IMR-90 (cell line): ENCODE data around the gene ROBO3. TPM values are rescaled to one million over a fixed set of nuclear protein-coding genes. Genes with fewer than 3 reads are reported as not detected.

Experiments
- ATAC-seq: fragments of 200-7000 bp; cut with Tn5 transposase; 2 replicates; pipeline ENCODE4 v1.9.1; 2020; ENCODE audit warnings: low read depth, mild to moderate bottlenecking, moderate library complexity
- BruUV-seq: library from RNA; stranded (reverse); fragments of 400-500 nt; replicated peaks from 2 replicates; lab custom pipeline; 2021; lab: Mats Ljungman, UMichigan
- CTCF ChIA-PET: fragments of 300-600 bp; formaldehyde crosslinking; extraction: SDS; loops from one replicate; lab custom pipeline; 2021; ENCODE audit warnings: antibody characterized with exemption; lab: Yijun Ruan, JAX
- POLR2A ChIA-PET: fragments of 300-600 bp; sonication (Branson Sonifier 250); formaldehyde crosslinking; loops from one replicate; lab custom pipeline; 2022; ENCODE audit warnings: antibody characterized with exemption; ENCODE audit not compliant: unreplicated experiment; lab: Charles Lee
- DNase-seq: peaks from one replicate; pipeline ENCODE4 v3.0.0; 2013
- H2AFZ ChIP-seq: replicated peaks from 2 replicates; pipeline ENCODE3; 2013; ENCODE audit warnings: low read length, mild to moderate bottlenecking; ENCODE audit not compliant: poor library complexity
- H2AK5ac ChIP-seq: 2 replicates; pipeline ENCODE4 v1.6.1; 2013; ENCODE audit warnings: low read depth, low read length, inconsistent platforms
- H2AK9ac ChIP-seq: replicated peaks from 2 replicates; pipeline ENCODE3; 2013; ENCODE audit warnings: mild to moderate bottlenecking, low read depth, low read length, moderate library complexity; ENCODE audit not compliant: poor library complexity
- H2BK120ac ChIP-seq: 2 replicates; pipeline ENCODE4 v1.6.1; 2013; ENCODE audit warnings: low read depth, low read length, inconsistent platforms
- H2BK15ac ChIP-seq: 3 replicates; pipeline ENCODE4 v1.6.1; 2013; ENCODE audit warnings: low read depth, low read length, inconsistent platforms
- H2BK20ac ChIP-seq: 2 replicates; pipeline ENCODE4 v1.6.1; 2013; ENCODE audit warnings: low read depth, mild to moderate bottlenecking, inconsistent platforms, low read length, moderate library complexity
- H2BK5ac ChIP-seq: 2 replicates; pipeline ENCODE4 v1.6.1; 2013; ENCODE audit warnings: mild to moderate bottlenecking, low read depth, low read length, inconsistent platforms; ENCODE audit not compliant: poor library complexity, severe bottlenecking
- H3K14ac ChIP-seq: replicated peaks from 2 replicates; pipeline ENCODE4 v1.6.1; 2013; ENCODE audit warnings: low read depth, low read length, inconsistent platforms
- H3K18ac ChIP-seq: 2 replicates; pipeline ENCODE4 v1.6.1; 2013; ENCODE audit warnings: low read depth, low read length, control low read depth
- H3K23ac ChIP-seq: 2 replicates; pipeline ENCODE4 v1.6.1; 2013; ENCODE audit warnings: low read depth, low read length, inconsistent platforms
- H3K27ac ChIP-seq: 2 replicates; pipeline ENCODE4 v1.5.1; 2013; ENCODE audit warnings: mild to moderate bottlenecking, control low read depth, low read length; ENCODE audit not compliant: insufficient read depth
- H3K27me3 ChIP-seq: 2 replicates; pipeline ENCODE4 v1.6.1; 2013; ENCODE audit warnings: low read length; ENCODE audit not compliant: control insufficient read depth, insufficient read depth
- H3K36me3 ChIP-seq: 2 replicates; pipeline ENCODE4 v1.6.1; 2013; ENCODE audit warnings: low read length, mixed read lengths; ENCODE audit not compliant: control insufficient read depth, insufficient read depth
- H3K4ac ChIP-seq: 2 replicates; pipeline ENCODE4 v1.6.1; 2013; ENCODE audit warnings: low read depth, low read length, inconsistent platforms
- H3K4me1 ChIP-seq: 2 replicates; pipeline ENCODE4 v1.6.1; 2013; ENCODE audit warnings: low read length, mixed read lengths; ENCODE audit not compliant: control insufficient read depth, insufficient read depth
- H3K4me2 ChIP-seq: 2 replicates; pipeline ENCODE4 v1.6.1; 2013; ENCODE audit warnings: low read depth, mild to moderate bottlenecking, control low read depth, low read length, moderate library complexity
- H3K4me3 ChIP-seq: 2 replicates; pipeline ENCODE4 v1.5.1; 2013; ENCODE audit warnings: low read depth, mild to moderate bottlenecking, control low read depth, low read length, moderate library complexity; ENCODE audit not compliant: insufficient read depth
- H3K56ac ChIP-seq: 2 replicates; pipeline ENCODE4 v1.6.1; 2013; ENCODE audit warnings: low read length, inconsistent platforms; ENCODE audit not compliant: insufficient read depth; ENCODE audit errors: extremely low read depth
- H3K79me1 ChIP-seq, 2 experiments: 2 replicates each; pipeline ENCODE4 v1.6.1; 2013; ENCODE audit warnings: low read length in 2 of 2, inconsistent platforms in 1 of 2, low read depth in 1 of 2
- H3K9ac ChIP-seq: 2 replicates; pipeline ENCODE4 v1.6.1; 2013; ENCODE audit warnings: low read depth, low read length, control low read depth
- H3K9me1 ChIP-seq: 2 replicates; pipeline ENCODE4 v1.6.1; 2013; ENCODE audit warnings: low read length, inconsistent platforms; ENCODE audit not compliant: insufficient read depth
- H3K9me3 ChIP-seq: 2 replicates; pipeline ENCODE4 v1.6.1; 2013; ENCODE audit warnings: low read length; ENCODE audit not compliant: control insufficient read depth, insufficient read depth
- H4K20me1 ChIP-seq: 2 replicates; pipeline ENCODE4 v1.6.1; 2013; ENCODE audit warnings: low read length, inconsistent platforms; ENCODE audit not compliant: insufficient read depth
- H4K5ac ChIP-seq: 2 replicates; pipeline ENCODE4 v1.6.1; 2013; ENCODE audit warnings: mild to moderate bottlenecking, low read depth, low read length, control low read depth
- H4K8ac ChIP-seq, 2 experiments: 2 replicates each; pipeline ENCODE4 v1.6.1; 2013; ENCODE audit warnings: low read depth in 2 of 2, low read length in 2 of 2, control low read depth in 1 of 2, inconsistent platforms in 1 of 2
- H4K91ac ChIP-seq: 2 replicates; pipeline ENCODE4 v1.6.1; 2013; ENCODE audit warnings: low read depth, low read length, inconsistent platforms; ENCODE audit not compliant: insufficient read depth
- ELK1 ChIP-seq: fragments of 150-350 bp; IDR thresholded peaks from 2 replicates; pipeline ENCODE4 v1.6.1; 2016; ENCODE audit warnings: low read depth, mild to moderate bottlenecking, low read length, moderate library complexity, borderline replicate concordance
- MAFK ChIP-seq: IDR thresholded peaks from 2 replicates; pipeline ENCODE4 v1.6.1; 2012; ENCODE audit warnings: low read depth, low read length, improper control_type of control experiment
- RCOR1 ChIP-seq: IDR thresholded peaks from 2 replicates; pipeline ENCODE4 v1.6.1; 2012; ENCODE audit warnings: mild to moderate bottlenecking, low read length, improper control_type of control experiment; ENCODE audit not compliant: insufficient replicate concordance
- WGBS, 2 experiments: methylation state at CpG; one replicate each; pipeline versions ENCODE4 v1.1.5 to v1.1.7; 2013; ENCODE audit warnings: missing lambda C conversion rate in 2 of 2; ENCODE audit not compliant: insufficient read length in 1 of 2; ENCODE audit errors: extremely low coverage in 2 of 2; 5-methylcytosine and 5-hydroxymethylcytosine counted together
- dilution Hi-C: fragments of 300-500 bp; cut with HindIII; formaldehyde crosslinking; loops from one replicate; pipeline ENCODE4 v1.14.3; 2018; ENCODE audit warnings: low sequenced_read_pairs; ENCODE audit not compliant: unreplicated experiment
- in situ Hi-C: fragments of 300-500 bp; cut with MboI; formaldehyde crosslinking; loops from 3 replicates; pipeline ENCODE4 v1.14.3; 2019; ENCODE audit warnings: low sequenced_read_pairs, inconsistent platforms, mixed read lengths
- intact Hi-C: fragments of 100-400 bp; cut with micrococcal nuclease; formaldehyde crosslinking; loops from 2 replicates; pipeline ENCODE4 v1.10.0; 2022
- polyA plus RNA-seq, 3 experiments: library from polyadenylated mRNA; depleted of rRNA; stranded (reverse); fragments of >200 nt; gene quantifications; 2 replicates each; pipeline ENCODE4 v1.2.3, GENCODE V29; 2012; ENCODE audit warnings: low replicate concordance in 1 of 3
- total RNA-seq: library from RNA; depleted of rRNA; stranded (reverse); fragments of >200 nt; gene quantifications from 2 replicates; pipeline ENCODE4 v1.2.3, GENCODE V29; 2012

ROBO3 gene
- total and polyA plus RNA-seq, 2 of the 4 experiments (the other 2 are of a cell fraction): 12.0 to 54.1 TPM

- ChIA-PET POLR2A (no interaction called here), CTCF (no interaction called here)
- intact Hi-C loops: no loop called here
- H3K4ac ChIP-seq: no peak overlapping the region
- dilution Hi-C loops: no loop called here
- H3K9me3 ChIP-seq: no peaks in the 10 kb centered on the region
- no peak overlapping the region for H2AK5ac ChIP-seq
- no peak overlapping the region for H3K23ac ChIP-seq
- H4K8ac ChIP-seq: no peak overlapping the region
- H3K27me3 ChIP-seq: peaks cover 89% of the 10 kb centered on the region
- H4K20me1 ChIP-seq: no peaks in the 10 kb centered on the region
- H3K4me2 ChIP-seq: no peak overlapping the region
- no peaks in the 10 kb centered on the region for H3K79me1 ChIP-seq
- ATAC-seq (no peak), DNase-seq (no peak)
- no peaks in the 10 kb centered on the region; the same call in 1 of the 2 replicates for H3K9me1 ChIP-seq
- H2AFZ ChIP-seq: no peak overlapping the region
- no peak overlapping the region for H3K27ac ChIP-seq
- H3K56ac ChIP-seq: no peak overlapping the region
- TF ChIP-seq RCOR1 (no peak), MAFK (no peak), ELK1 (no peak)
- 47% methylated on average over 2 of the region's 4 CpGs; no CpG with 5 or more reads in 1 of the 2 experiments for WGBS, 2 experiments
- no peak overlapping the region for H4K5ac ChIP-seq
- H3K9ac ChIP-seq: no peak overlapping the region
- no peak overlapping the region for H2BK20ac ChIP-seq
- no peak overlapping the region for H2AK9ac ChIP-seq
- H4K91ac ChIP-seq: no peak overlapping the region
- no peak overlapping the region for H2BK15ac ChIP-seq
- H3K4me3 ChIP-seq: no peak overlapping the region
- no peaks in the 10 kb centered on the region for H3K36me3 ChIP-seq
- H3K4me1 ChIP-seq: no peaks in the 10 kb centered on the region; the same call in 1 of the 2 replicates
- H3K14ac ChIP-seq: no peak overlapping the region
- in situ Hi-C loops: no loop called here
- H3K18ac ChIP-seq: no peak overlapping the region
- no peak overlapping the region for H2BK5ac ChIP-seq
- BruUV-seq: no TSS peak
- H2BK120ac ChIP-seq: no peak overlapping the region
These were observed 22.9 kb upstream of the ROBO3 start for GRCh38 chr11:124842305-124842704.
